A375 (cell line): ENCODE measurements around the gene SLC9A8. TPM values are rescaled to one million over a fixed set of nuclear protein-coding genes. Genes with fewer than 3 reads are reported as not detected.

ENCODE experiments used
- small RNA-seq: library from RNA; depleted of rRNA; stranded (forward); fragments of <200 nt; gene quantifications from one replicate; pipeline ENCODE3, GENCODE V24; 2014
- total RNA-seq: library from RNA; depleted of rRNA; stranded (reverse); fragments of >200 nt; shearing (Covaris generic); gene quantifications from 2 replicates; pipeline ENCODE4 v1.2.3, GENCODE V29; 2014; rRNA removed

SLC9A8 gene, protein sequence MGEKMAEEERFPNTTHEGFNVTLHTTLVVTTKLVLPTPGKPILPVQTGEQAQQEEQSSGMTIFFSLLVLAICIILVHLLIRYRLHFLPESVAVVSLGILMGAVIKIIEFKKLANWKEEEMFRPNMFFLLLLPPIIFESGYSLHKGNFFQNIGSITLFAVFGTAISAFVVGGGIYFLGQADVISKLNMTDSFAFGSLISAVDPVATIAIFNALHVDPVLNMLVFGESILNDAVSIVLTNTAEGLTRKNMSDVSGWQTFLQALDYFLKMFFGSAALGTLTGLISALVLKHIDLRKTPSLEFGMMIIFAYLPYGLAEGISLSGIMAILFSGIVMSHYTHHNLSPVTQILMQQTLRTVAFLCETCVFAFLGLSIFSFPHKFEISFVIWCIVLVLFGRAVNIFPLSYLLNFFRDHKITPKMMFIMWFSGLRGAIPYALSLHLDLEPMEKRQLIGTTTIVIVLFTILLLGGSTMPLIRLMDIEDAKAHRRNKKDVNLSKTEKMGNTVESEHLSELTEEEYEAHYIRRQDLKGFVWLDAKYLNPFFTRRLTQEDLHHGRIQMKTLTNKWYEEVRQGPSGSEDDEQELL
- 9.4 and 16.9 TPM in 2 replicates for total RNA-seq

GRCh38 chr20:49812507-49813304 lies at the start of gene SLC9A8:
Gene SLC9A8, plus strand, starts transcription at chr20:49812828. Its CDS starts 95 bp downstream, at chr20:49812923.

DNA sequence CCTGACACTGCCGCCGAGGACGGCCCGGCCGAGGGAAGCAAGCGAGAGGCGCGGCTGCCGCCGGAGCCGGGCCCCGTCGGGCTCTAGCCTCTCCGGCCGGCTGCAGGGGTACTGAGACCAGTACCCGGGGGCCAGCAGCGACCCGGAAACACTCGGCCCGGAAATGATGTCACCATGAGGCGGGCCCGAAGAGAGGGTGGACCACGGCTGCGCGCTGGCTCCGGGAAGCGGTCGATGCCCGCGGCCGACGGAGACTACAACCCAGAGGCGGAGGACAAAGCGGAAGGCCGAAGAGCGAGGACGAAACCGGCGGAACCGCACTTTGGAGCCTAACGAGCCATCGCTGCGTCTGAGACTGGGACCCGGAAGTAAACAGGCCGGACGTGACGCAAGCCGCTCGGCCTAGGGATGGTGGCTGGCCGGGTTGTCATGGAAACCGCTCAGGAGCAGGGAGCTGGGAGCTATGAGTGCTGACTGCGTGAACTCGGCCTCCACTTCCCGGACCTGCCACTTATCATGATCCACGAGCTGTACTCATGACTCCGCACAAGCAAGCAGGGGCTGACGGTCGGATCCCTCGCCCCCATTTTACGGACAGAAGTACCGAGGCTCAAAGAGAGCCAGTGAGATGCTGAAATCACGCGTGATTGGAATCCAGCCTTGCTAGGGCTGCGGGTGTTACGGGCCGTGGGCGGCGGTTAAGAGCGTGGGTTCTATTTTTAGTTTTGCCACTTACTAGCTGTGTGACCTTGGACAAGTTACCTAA lies 102.9 kb downstream of the SLC9A8 start, which contains the start of gene SPATA2:
Gene SPATA2, minus strand, starts transcription at position 150 of the 766 bp plus-strand sequence. CDS start 7,039 bp downstream, outside the sequence.

GRCh38 chr20:49936153-49937026 lies 123.8 kb downstream of the SLC9A8 start, which contains the start of gene RNF114:
Gene RNF114, plus strand, starts transcription at chr20:49936397. Its CDS starts 16 bp downstream, at chr20:49936413.

Small RNA genes within 50 kb of the gene (small RNA-seq; reads per million reads assigned to genes)
- not detected for gene RF00017
- gene RF00019 = not detected
- gene RNU6-919P = not detected

Other genes starting within 250 kb of the SLC9A8 start
- 0.05 and 0.08 TPM in 2 replicates for gene PTGIS, start 244.7 kb upstream of the SLC9A8 start, total RNA-seq
- 24.5 and 24.9 TPM in 2 replicates for gene B4GALT5, start 99.0 kb upstream of the SLC9A8 start, total RNA-seq
- gene SPATA2, start 102.7 kb downstream of the SLC9A8 start, total RNA-seq = 8.0 and 9.3 TPM in 2 replicates
- 69.3 and 95.4 TPM in 2 replicates for gene RNF114, start 123.6 kb downstream of the SLC9A8 start, total RNA-seq
- 5.0 and 7.7 TPM in 2 replicates for gene SNAI1, start 170.2 kb downstream of the SLC9A8 start, total RNA-seq